Activated gamma-delta T cell treated with Interleukin-2 at 50 U/mL for 16 hours (primary cell): Measurements from ENCODE around the gene COL12A1.

Experiments used
- DNase-seq: peaks from one replicate; pipeline ENCODE4 v3.0.0-alpha.2; 2020

COL12A1 gene

DNA sequence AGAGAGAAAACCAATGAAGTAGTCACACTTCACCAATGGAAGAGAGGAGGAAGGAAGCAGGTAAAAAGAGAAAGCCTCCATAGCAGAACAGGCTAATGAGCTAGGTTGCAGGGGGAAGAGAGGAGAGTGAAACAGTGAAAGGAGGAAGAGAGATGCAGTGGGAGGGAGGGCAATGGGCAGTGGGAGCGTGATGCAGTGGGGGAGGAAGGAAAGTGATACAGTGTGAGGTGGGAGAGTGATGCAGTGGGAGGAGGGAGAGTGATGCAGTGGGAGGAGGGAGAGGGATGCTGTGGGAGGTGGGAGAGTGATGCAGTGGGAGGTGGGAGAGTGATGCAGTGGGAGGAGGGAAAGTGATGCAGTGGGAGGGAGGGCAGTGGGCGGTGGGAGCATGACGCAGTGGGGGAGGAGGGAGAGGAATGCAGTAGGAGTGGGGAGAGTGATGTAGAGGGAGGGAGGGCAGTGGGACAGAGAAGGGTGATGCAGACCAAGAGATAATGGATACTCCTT lies 29.7 kb downstream of the COL12A1 start:
- no peak for DNase-seq

DNA sequence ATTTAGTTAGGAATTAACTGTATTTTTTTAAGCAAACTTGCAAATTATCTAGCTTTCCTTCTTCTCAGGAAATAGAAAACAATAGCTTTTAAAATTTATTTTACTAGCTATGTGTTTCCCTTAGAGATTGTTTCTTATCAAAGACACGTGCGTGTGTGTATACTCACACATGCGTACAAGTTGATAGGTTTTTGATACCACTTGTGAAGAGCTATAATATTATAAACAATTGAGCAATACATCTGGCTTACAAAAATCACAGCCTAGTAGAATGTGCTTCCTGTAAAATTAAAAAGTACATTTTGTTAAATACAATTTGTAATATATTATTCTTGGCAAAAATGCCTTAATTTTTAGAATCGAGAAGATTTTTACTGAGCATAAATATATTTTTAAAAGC lies 33.9 kb downstream of the COL12A1 start:
- no peak for DNase-seq

DNA sequence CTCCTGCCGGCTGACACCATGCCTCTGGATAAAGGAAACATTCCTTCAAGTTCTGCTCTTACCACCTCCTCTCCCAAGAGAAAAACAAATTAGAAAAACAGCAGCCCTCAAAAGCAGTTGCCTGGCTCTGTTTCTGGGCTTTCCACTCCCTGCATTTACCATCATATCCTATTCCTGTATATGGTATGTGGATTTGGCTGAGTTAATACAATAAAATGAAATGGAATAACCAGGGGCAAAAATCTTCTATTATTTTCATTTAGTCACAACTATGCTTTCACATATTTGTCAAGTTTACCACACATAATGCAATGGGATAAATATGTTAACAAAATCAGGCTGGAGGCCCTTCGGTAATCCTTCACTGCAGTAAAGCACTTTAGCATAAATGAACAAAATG lies 34.3 kb downstream of the COL12A1 start:
- no peak for DNase-seq

DNA sequence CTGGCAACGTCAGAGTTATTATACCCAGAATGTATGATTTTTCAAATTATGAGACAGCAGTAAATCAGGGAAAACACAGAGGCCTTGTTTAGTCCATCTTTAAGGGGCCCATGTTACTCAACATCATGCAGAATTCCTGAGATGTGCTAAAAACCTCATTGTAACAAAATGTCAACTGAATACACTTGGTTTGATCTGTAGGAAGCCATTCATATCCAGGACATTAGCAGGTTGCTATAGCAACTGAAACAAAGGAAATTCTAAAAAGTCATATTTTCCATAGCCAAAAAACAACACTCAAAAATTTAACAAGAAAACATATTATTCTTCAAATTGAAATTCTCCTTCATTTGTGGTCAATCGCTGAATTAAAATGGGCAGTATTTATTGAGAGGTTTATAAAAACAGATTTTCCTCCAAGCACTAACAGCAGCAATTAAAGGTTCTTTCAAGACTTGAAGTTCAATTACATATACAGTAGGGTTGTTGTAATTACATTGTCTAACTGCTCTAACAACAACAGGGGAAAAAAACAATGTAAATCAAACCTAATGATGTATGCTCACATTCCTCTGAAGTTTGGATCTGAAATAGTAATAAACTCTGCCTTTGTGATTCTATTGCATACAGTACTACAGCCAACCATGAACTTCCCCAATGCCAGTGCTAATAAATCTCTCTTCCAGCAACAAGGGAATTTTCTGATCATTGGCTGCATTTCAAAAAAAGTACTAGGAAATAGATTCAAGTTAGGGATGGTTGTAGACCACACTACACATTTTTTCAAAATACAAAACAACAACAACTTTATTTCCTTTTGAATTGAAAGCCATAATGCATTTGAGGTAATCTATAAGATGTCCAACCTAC lies 34.9 kb downstream of the COL12A1 start:
- DNase-seq = no peak

DNA sequence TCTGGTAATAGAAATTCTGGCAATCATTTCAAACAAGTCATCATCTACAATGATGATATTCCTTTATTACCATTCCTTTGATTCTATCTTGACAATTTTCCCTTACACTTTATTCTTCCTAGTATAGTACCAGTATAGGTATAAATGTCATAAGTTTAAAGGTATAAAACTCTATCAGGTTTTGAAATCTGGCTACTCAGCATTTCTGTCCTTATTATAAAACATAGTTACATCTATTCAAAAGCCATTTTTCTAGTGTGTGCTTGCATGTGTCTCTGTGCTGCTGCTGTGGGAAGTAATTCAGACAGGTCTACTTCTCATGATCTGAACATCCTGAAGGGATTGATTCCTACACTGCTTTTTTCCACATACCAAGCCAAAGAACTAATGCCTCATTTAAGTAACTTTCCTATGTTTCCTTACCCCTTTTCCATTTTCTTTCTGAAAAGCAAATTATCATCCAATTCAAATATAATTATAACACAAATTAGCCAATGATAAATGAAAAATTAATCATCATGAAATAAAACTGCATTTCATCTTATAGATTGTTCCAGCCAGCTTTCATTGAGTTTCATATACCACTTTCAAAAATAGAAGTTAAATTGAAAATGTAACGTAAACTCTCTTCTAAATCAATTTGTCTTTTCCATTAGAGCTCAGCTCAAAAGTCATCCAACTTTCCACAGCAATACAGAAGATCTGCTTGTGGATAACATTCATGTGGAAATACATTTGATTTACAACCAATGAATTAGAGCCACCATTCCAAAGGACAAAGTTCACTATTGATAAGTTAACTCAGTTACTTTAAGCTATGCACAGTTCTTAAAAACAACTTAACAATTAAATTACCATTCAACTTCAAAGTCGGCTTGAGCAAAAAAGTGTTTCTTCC lies 35.9 kb downstream of the COL12A1 start:
- no peak for DNase-seq

DNA sequence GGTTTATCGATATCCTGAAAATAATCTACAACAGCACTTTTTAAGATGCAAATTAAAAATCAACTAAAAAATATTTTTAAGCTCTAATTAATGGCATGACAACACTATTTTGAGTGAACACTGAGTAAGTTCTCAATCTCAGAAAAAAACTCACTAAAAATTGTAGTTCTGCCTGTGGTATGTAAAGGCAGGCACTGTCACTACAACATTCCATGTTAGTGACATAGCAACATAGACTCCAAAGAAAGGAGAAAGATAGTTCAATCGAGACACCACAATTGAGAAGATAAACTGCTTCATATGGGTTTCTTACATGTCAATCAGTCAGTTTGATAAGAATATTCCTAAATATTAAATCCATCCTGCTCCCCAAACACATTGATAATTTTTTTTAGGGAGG lies 38.0 kb downstream of the COL12A1 start:
- DNase-seq = no peak

DNA sequence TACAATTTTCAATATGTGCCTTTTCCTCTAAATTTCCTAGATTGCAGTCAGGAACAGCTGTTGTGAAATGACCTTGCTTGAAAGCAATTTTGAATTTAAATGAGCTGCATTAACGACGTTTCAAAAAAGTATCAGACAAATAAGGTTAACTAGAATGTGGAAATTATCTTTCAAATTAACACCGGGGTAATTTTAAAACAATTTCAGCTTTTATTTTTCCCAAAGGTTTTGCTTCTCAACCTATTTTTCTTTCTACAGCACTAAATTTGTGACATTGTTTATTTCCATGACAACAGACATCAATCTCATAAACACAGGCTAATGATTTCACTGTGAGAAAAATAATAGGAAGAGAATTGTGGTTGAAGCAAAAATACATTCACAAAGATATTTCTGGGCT lies 38.5 kb downstream of the COL12A1 start:
- no peak for DNase-seq

DNA sequence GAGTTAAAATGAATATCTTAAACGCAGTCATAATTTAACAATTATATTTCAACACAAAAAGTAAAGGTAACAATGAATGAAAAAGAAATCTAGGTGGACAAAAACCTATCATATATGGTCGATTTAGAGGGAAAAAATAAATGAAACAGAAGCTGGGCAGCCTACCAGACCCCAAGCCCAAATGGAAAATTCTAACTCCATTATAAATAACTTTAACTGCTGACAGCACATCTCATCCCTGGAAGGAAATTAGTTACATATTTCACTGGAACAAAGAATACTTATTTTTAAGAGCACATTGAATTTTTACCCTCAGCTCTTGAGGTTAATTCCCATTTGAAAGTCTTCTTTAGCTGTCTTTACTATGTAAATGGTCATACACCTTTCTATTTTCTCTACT lies 39.1 kb downstream of the COL12A1 start:
- no peak for DNase-seq

DNA sequence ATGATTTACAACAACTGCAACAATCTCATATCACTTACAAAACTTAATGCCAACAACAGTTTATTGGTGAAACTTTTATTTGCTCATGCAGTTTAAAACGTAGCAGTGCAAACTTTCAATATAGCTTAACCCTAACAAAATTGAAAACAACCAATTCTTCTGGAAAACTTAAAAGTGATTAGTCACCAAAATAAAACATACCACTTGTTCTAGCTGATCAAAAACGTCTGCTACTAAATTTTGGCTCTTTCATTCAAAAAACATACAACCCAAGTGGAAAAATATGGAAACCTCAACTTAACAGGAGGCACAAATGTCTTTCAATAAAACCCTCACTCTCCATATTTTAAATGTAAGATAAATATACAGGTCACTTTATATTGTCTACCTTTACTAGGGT lies 39.6 kb downstream of the COL12A1 start:
- DNase-seq = no peak

DNA sequence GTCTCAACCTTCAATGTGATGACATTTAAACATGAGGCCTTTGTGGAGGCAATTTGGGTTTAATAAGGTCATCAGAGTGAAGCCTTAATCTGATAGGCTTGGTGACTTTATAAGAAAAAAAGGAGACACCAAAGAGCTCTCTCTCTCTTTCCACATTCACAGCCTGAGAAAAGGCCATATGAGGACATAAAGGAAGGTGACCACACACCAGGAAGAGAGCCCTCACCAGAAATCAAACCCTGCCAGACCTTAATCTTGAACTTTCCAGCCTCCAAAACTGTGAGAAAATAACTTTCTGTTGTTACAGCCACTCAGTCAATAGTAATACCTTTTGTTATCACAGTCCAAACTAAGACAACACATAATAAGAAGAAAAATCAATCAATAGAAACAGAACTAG lies 47.7 kb downstream of the COL12A1 start:
- DNase-seq = no peak

DNA sequence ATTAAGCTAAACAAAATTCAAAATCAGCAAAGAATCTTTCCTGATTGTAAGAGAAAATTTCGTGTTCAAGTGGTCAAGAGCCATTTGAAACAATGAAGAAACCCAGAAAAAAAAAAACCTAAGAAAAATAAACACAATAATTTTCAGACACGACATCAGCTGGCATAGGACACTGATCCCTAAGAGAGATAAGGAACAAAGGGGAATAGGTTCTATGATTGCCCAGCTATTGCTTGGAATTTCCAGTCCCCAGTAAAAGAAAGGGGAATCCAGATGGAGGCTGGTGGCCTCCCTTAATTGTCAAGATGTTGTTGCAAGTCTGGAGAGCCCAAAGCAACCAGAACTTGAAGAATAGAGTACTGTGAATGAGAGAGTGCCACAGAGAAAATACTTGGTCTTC lies 48.5 kb downstream of the COL12A1 start:
- DNase-seq = no peak

DNA sequence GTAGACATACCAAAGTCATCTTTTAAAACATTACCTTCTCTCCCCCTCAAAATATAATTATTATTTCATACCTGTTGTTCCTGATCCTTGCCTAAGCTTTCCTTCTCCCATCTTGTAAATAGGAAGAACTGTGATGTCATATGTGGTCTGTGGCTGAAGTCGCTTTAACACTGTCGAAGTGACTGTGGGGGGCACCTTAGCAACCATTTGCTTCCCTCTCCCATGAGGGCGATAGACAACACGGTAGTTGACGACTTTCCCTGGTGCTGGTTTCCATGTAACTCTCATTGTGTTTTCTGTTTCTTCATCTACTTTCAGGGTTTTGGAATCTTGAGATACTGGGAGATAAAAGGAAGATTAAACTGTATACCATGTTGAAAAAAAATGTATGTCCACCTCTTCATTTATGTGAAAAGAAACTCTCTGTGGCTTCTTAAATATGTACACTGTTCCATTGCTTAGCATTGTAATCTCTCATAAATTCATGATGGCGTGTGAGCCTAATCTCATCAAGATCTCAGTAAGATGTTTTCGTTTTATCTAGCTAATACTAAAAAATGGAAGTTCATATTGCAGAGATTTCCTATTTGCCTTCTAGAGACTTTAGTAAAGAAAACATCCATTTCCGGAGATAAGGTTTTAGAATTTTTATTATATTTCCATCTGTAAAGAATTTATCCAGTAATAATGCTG lies 49.5 kb downstream of the COL12A1 start:
- no peak for DNase-seq

DNA sequence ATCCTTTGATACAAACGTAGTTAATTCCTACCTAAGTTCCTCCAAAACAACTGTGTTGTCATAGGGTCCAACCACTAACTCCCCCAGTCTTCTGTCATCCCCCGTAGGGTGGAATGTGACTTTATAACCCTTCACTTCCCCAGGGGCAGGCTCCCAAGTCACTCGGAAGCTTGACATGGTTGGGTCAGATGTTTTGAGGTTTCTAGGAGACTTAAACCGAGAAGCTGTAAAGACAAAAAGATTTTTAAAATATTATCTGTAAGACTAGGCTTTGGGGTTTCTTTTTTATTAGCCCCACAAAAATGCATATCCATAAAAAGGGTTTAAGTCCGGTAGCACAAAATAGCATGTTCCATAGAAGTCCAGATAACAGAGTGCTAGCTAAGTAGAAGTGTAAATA lies 50.2 kb downstream of the COL12A1 start:
- no peak for DNase-seq

DNA sequence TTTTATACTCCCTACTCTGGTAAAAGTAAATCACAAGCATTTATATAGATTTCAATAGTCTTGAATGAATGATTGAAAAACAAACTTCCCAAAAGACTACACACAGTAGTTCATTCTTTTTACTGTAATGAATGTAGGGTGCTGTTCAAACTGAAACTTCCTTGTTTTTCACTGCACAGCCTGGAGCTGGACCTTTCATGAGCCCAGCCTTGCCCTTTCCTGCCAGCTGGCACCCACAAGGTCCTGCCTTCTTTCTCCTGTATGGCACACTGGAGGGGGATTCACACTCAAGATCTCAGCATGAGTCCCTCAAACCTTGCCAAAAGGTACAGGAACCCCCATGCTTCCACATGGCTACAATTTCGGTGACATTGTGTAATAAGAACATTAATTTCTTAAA lies 50.9 kb downstream of the COL12A1 start:
- no peak for DNase-seq

DNA sequence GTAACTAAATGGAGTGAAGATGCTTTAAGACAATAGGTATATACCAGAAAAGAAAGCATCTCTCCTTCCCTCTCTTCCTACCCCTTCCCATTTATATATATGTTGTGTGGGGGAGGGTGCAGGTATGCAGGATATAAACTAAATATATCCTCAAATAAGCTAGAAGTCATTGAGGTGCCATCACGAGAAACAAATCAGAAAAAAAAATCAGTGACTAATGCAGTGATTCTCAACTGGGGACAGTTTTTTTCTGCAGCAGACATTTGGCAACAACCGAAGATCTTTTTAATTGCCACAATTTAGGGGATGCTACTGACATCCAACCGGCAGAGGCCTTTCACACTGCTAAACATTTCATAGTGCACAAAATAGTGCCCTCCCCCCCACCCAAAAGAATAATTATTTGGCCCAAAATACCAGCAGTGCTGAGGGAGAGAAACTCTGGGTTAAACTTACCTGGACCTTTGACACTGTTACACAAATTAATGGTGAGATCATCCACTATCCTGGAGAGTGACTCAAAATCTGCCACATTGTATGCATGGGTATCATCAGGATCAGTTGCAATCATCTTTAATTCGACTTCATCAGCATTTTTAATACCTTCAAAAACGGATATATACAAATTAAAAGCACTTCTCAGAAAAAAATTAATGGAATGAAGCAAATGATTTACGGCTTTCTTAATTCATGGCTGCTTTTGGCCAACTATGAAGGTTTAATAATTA lies 55.0 kb downstream of the COL12A1 start:
- DNase-seq = no peak

DNA sequence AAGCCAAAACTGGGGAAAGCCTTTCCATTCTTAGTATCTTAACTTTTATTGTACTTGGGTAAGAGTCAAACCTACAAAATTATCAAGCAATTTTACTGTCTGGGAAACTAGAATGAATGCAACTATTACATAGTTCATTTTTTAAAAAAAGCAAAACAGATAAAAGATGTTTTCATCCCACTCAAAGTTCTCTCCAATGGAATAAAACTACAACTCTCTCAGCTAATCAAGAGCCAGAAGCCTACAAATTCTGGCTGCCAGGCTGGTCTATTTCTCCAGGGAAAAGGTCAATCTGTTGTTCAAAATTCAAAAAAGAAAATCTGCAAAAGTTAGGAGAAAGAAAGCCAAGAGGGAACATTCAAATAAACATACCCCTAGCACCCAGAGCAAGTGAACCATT lies 56.2 kb downstream of the COL12A1 start:
- no peak for DNase-seq

DNA sequence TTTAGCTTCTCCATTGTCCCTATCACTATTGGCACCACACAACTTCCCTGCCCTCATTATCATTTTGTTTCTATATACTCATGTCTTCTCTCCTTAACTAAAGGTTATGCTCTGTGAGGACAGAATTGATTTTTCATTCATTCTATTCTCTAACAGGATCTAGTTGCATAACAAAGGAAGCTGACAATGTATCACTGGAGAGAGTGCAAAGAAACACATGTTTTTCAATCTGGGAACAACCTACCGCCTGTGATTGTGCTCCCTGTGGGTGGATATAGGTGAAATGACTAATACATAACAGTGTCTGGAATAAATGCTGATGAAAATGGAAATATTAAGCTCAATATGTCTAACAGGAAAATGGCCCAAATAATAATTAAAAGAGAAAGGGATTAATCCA lies 56.6 kb downstream of the COL12A1 start:
- no peak for DNase-seq

DNA sequence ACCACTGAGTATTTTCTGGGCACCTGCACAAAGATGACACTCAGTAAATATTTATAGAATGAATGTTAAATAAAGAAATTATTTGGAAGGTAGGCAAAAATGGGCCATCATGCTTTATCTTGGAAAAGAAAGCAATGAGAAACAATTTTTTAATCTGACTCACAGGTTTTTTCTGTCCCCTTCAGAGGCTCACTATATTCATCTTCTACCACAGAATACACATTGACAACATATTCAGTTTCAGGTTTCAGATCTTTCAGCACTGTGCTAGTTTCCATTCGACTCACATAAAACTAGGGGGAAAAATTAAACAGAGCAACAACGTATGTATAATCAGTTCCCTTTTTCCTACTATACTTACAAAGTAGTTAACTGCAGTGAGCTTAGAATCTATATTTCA lies 58.3 kb downstream of the COL12A1 start:
- DNase-seq = no peak

DNA sequence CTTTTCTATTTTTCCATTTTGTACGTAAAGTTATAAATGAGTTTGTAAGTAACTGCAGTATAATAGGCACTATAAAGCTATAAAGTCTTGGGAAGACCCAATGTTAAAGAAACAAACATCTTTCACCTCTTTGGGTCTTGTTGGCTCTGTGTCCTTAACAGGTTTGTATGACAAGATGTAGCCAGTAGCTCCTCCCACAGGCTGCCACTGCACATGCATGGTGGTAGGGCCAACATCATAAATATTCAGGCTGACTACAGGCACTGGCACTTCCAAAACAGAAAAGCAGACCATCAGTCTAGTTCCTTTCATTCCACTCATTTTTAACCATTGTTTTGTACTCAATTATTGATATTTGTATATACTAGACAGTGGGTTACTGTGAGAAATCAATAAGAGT lies 59.9 kb downstream of the COL12A1 start:
- DNase-seq = no peak

DNA sequence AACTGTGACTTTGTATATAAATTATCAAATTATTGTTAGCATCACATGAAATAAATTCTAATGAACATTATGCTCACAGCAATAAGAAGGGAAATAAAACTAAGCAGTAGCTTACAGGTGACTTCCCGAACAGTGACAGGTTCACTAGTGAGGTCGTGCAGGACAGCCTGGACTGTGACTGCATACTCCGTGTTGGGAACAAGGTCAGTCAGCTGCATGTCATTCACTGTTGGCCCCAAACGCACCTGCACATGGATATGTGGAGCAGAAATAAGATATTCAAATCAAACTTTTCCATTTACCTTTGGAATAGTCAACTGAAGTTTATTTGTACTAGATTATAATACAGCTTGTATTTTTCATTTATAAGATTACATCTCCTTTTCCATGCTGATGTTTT lies 60.6 kb downstream of the COL12A1 start:
- no peak for DNase-seq

DNA sequence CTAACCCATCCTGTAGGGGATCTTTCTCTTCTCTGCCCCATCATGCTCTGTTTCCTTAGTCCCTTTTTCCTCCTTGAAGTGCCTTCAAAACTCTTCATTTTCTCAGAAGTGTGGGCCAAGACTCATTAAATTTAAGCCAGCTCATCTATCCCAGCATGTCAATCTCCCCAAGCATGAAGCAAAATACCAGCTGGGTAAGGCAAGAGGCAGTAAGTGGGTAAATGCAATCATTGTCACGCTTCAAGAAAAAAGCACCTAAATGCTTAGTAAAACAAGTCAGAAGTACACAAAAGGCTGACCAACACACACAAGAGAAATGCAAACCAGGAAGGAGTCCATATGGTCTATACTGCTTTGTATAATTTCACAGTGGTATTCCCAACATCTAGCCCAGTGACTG lies 61.5 kb downstream of the COL12A1 start:
- no peak for DNase-seq

DNA sequence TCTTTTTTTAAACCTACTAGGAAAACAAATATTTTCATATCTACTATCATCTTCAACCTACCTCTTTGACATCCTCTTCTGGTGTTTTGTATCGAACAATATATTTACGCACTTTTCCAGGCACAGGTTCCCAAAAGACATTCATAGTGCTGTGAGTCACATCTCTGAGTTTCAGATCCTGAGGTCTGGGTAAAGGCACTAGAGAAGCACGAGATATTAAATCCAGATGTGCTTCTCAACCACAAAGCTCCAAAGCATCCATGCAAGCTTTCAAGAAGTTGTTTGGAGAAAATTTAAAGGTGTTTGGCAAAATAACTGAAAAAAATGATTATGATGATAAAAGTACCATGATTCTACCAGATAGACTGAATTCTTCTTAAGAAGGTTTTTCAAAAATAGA lies 62.7 kb downstream of the COL12A1 start:
- DNase-seq = no peak

DNA sequence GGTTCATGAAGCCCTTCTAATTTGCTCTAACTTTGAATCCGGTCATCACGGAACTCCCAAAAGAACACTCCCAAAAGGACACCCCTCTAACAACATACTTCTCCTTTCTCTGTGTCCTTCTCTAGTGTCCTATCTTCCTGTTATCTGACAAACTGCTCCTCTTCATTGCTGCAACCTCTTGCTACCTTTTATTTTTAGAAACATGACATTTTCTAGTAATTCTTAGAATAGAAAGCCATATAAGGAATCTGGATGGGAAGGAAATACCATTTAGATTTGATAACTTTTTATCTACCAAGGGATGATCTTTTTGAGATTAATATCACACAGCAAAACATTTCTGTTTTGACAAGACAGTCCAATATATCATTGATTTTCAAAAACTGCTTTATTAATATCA lies 63.1 kb downstream of the COL12A1 start:
- DNase-seq = no peak
